HCT116 (cell line): ENCODE measurements around the gene LRP4. TPM values are rescaled to one million over a fixed set of nuclear protein-coding genes. Genes with fewer than 3 reads are reported as not detected.

Experiments
- ATAC-seq: fragments of 200-7000 bp; cut with Tn5 transposase; 2 replicates; pipeline ENCODE4 v1.9.1; 2020; ENCODE audit warnings: mild to moderate bottlenecking, moderate library complexity
- BruUV-seq: library from RNA; stranded (reverse); fragments of 400-500 nt; replicated peaks from 2 replicates; lab custom pipeline; 2021; lab: Mats Ljungman, UMichigan
- CTCF ChIA-PET: fragments of 300-600 bp; sonication (Branson Sonifier 250); formaldehyde crosslinking; loops from one replicate; lab custom pipeline; 2021; ENCODE audit warnings: antibody characterized with exemption; lab: Charles Lee
- POLR2A ChIA-PET: fragments of 300-600, 350-600 bp; sonication (Branson Sonifier 250); formaldehyde crosslinking; loops from one replicate; lab custom pipeline; 2021; ENCODE audit warnings: antibody characterized with exemption; lab: Charles Lee
- RAD21 ChIA-PET, 2 experiments: fragments of 300-600 bp; sonication (Branson Sonifier 250); formaldehyde crosslinking; loops; one replicate each; lab custom pipeline; 2023; ENCODE audit warnings: low total read pairs in 2 of 2; ENCODE audit not compliant: uncharacterized antibody in 2 of 2, unreplicated experiment in 2 of 2, low non-redundant PET in 1 of 2; lab: Charles Lee
- DNase-seq: peaks from one replicate; pipeline ENCODE4 v3.0.0-alpha.2; 2010; ENCODE audit warnings: low read depth, low spot score
- H2AFZ ChIP-seq: fragments of 200-600 bp; shearing (Covaris generic), sonication (generic); 2 replicates; pipeline ENCODE4 v1.6.1; 2017; ENCODE audit warnings: low read depth, mixed run types, mixed read lengths, antibody characterized with exemption, low read length; ENCODE audit not compliant: poor library complexity, severe bottlenecking
- H3K27ac ChIP-seq: 2 replicates; pipeline ENCODE4 v1.5.1; 2012; ENCODE audit warnings: low read depth, low read length
- H3K27me3 ChIP-seq: fragments of 200-600 bp; sonication (generic); 2 replicates; pipeline ENCODE4 v1.6.1; 2016; ENCODE audit warnings: mixed run types, low read length, mixed read lengths; ENCODE audit not compliant: insufficient read depth
- H3K36me3 ChIP-seq, 2 experiments: fragments of 200-500 bp in 1 of 2; fragments of 200-600 bp in 1 of 2; sonication (Bioruptor generic) in 1 of 2; sonication (generic) in 1 of 2; 2 replicates each; pipeline versions ENCODE4 v1.5.1 to v1.6.1; 2014 to 2016; ENCODE audit warnings: low read length in 2 of 2, inconsistent platforms in 1 of 2, mixed read lengths in 1 of 2, mixed run types in 1 of 2; ENCODE audit not compliant: insufficient read depth in 2 of 2, control insufficient read depth in 1 of 2
- H3K4me1 ChIP-seq, 2 experiments: fragments of 200-600 bp in 1 of 2; sonication (generic) in 1 of 2; 2 replicates each; pipeline versions ENCODE4 v1.5.1 to v1.6.1; 2012 to 2017; ENCODE audit warnings: low read length in 2 of 2, inconsistent platforms in 1 of 2, mild to moderate bottlenecking in 1 of 2, mixed read lengths in 1 of 2, mixed run types in 1 of 2, moderate library complexity in 1 of 2; ENCODE audit not compliant: insufficient read depth in 2 of 2, control insufficient read depth in 1 of 2
- H3K4me2 ChIP-seq: fragments of 200-600 bp; sonication (generic); 2 replicates; pipeline ENCODE4 v1.6.1; 2017; ENCODE audit warnings: mixed run types, low read length, mixed read lengths
- H3K4me3 ChIP-seq, 2 experiments: fragments of 200-600 bp in 1 of 2; sonication (generic) in 1 of 2; replicated peaks in 1 of 2; 2 replicates each; pipeline ENCODE4 v1.5.1; 2011 to 2016; ENCODE audit warnings: low read length in 2 of 2, control low read depth in 1 of 2, low read depth in 1 of 2, mild to moderate bottlenecking in 1 of 2, mixed read lengths in 1 of 2, mixed run types in 1 of 2
- H3K79me2 ChIP-seq: fragments of 200-600 bp; sonication (generic); 2 replicates; pipeline ENCODE4 v1.6.1; 2017; ENCODE audit warnings: mild to moderate bottlenecking, mixed run types, low read length, moderate library complexity, mixed read lengths; ENCODE audit not compliant: insufficient read depth
- H3K9ac ChIP-seq: fragments of 200-600 bp; sonication (generic); 2 replicates; pipeline ENCODE4 v1.6.1; 2016; ENCODE audit warnings: low read length, mixed read lengths
- H3K9me2 ChIP-seq: fragments of 200-600 bp; sonication (generic), shearing (Covaris generic); 2 replicates; pipeline ENCODE4 v1.6.1; 2017; ENCODE audit warnings: mixed run types, mild to moderate bottlenecking, moderate library complexity; ENCODE audit not compliant: insufficient read depth
- H3K9me3 ChIP-seq, 2 experiments: fragments of 200-500 bp in 1 of 2; fragments of 200-600 bp in 1 of 2; sonication (Bioruptor generic) in 1 of 2; sonication (generic) in 1 of 2; 2 replicates each; pipeline ENCODE4 v1.6.1; 2014 to 2017; ENCODE audit warnings: low read length in 2 of 2, mixed read lengths in 2 of 2, inconsistent platforms in 1 of 2, low read depth in 1 of 2, mild to moderate bottlenecking in 1 of 2, mixed run types in 1 of 2, moderate library complexity in 1 of 2; ENCODE audit not compliant: control insufficient read depth in 1 of 2, insufficient read depth in 1 of 2
- H4K20me1 ChIP-seq: fragments of 200-600 bp; sonication (generic), shearing (Covaris generic); 2 replicates; pipeline ENCODE4 v1.6.1; 2017; ENCODE audit warnings: mixed run types, mild to moderate bottlenecking, moderate library complexity; ENCODE audit not compliant: insufficient read depth
- CBX3 ChIP-seq: IDR thresholded peaks from 2 replicates; pipeline ENCODE4 v1.6.1; 2012; ENCODE audit warnings: low read depth
- CEBPB ChIP-seq: IDR thresholded peaks from 2 replicates; pipeline ENCODE4 v1.6.1; 2012; ENCODE audit warnings: low read depth
- EGR1 ChIP-seq: IDR thresholded peaks from 2 replicates; pipeline ENCODE4 v1.6.1; 2012; ENCODE audit warnings: low read depth
- ELF1 ChIP-seq: IDR thresholded peaks from 2 replicates; pipeline ENCODE4 v1.6.1; 2012; ENCODE audit warnings: low read depth, borderline replicate concordance
- EZH2 ChIP-seq: fragments of 200-600 bp; sonication (generic); IDR thresholded peaks from 2 replicates; pipeline ENCODE4 v1.6.1; 2017; ENCODE audit warnings: antibody characterized with exemption, mixed run types
- FOSL1 ChIP-seq: IDR thresholded peaks from 2 replicates; pipeline ENCODE4 v1.6.1; 2012; ENCODE audit warnings: low read depth
- MAX ChIP-seq: IDR thresholded peaks from 2 replicates; pipeline ENCODE4 v1.6.1; 2012
- RAD21 ChIP-seq: IDR thresholded peaks from 2 replicates; pipeline ENCODE4 v1.6.1; 2012; ENCODE audit warnings: low read depth, mild to moderate bottlenecking
- REST ChIP-seq: IDR thresholded peaks from 2 replicates; pipeline ENCODE4 v1.6.1; 2012; ENCODE audit warnings: low read depth
- SIN3A ChIP-seq: IDR thresholded peaks from 2 replicates; pipeline ENCODE4 v1.6.1; 2012; ENCODE audit warnings: low read depth
- SP1 ChIP-seq: IDR thresholded peaks from 2 replicates; pipeline ENCODE4 v1.6.1; 2012; ENCODE audit warnings: low read depth
- SRF ChIP-seq: IDR thresholded peaks from 2 replicates; pipeline ENCODE4 v1.6.1; 2012; ENCODE audit warnings: low read depth
- YY1 ChIP-seq: IDR thresholded peaks from 2 replicates; pipeline ENCODE4 v1.6.1; 2011; ENCODE audit warnings: low read length, low read depth, moderate library complexity, mild to moderate bottlenecking; ENCODE audit not compliant: insufficient replicate concordance; ENCODE audit errors: extremely low read depth
- ZFX ChIP-seq: fragments of 450-650 bp; IDR thresholded peaks from 2 replicates; pipeline ENCODE4 v1.6.1; 2017
- ZNF274 ChIP-seq: fragments of 200-500 bp; sonication (Bioruptor generic); IDR thresholded peaks from 2 replicates; pipeline ENCODE4 v1.6.1; 2014; ENCODE audit warnings: mild to moderate bottlenecking, low read depth, low read length, inconsistent platforms
- intact Hi-C: fragments of 100-400 bp; cut with micrococcal nuclease; formaldehyde crosslinking; loops from 2 replicates; pipeline ENCODE4 v1.10.0; 2022
- total RNA-seq: library from RNA; stranded (reverse); gene quantifications from one replicate; pipeline ENCODE4 v1.2.1, GENCODE V29; 2021; ENCODE audit not compliant: unreplicated experiment
- TF ChIP-seq, protein P1 (sequence below), 3 experiments: fragments of 200-600 bp in 1 of 3; sonication (generic) in 1 of 3; IDR thresholded peaks in 2 of 3; conservative IDR thresholded peaks in 1 of 3; 2 replicates each; pipeline ENCODE4 v1.5.1; 2012 to 2017; ENCODE audit warnings: low read depth in 2 of 3, low read length in 2 of 3, antibody characterized with exemption in 1 of 3, borderline replicate concordance in 1 of 3, control low read depth in 1 of 3, mild to moderate bottlenecking in 1 of 3, mixed read lengths in 1 of 3, mixed run types in 1 of 3, moderate library complexity in 1 of 3; ENCODE audit not compliant: insufficient read depth in 1 of 3
- TF ChIP-seq, protein P2 (sequence below): IDR thresholded peaks from 2 replicates; pipeline ENCODE4 v1.6.1; 2011; ENCODE audit warnings: mild to moderate bottlenecking, low read length, moderate library complexity; ENCODE audit not compliant: insufficient replicate concordance; ENCODE audit errors: extremely low read depth

LRP4 gene
- total RNA-seq, 1 experiment from 2014 or later = 7.4 TPM

DNA sequence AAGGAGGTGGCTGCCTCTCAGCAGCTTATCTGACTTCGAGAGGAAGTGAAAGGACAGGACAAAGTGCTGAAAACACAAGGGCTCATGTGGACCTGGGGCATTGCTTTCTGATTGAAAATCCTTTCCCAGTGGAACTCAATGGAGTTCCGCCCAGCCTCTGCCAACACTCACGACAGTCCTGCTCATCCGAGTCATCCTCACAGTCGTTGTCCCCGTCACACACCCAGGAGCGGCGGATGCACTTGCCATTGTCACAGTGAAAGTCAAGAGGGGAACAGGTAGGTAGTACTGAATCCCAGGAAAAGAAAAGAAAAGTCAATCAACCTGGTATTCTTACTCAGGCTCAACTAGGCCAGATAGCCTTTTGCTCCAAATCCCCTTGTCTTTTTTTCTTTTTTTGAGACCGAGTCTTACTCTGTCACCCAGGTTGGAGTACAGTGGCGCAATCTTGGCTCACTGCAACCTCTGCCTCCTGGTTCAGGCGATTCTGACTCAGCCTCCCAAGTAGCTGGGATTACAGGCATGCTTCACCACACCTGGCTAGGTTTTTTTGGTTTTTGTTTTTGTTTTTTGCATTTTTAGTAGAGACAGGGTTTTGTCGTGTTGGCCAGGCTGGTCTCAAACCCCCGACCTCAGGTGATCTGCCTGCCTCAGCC, 18.1 kb downstream of the LRP4 start:
- Histone ChIP-seq H3K4me2 (no peak overlapping the region), H3K79me2 (no peaks in the 10 kb centered on the region), H3K27me3 (no peaks in the 10 kb centered on the region), H4K20me1 (no peaks in the 10 kb centered on the region), H3K4me1 (peaks cover 0 to 2% of the 10 kb centered on the region in 2 experiments; a peak in 2 of 4 replicates), H2AFZ (no peak overlapping the region), H3K9me3 (no peaks in the 10 kb centered on the region), H3K36me3 (no peaks in the 10 kb centered on the region), H3K9ac (no peak overlapping the region), H3K27ac (no peak overlapping the region), H3K9me2 (no peaks in the 10 kb centered on the region), H3K4me3 (no peak overlapping the region)
- ChIA-PET RAD21 (no interaction called here), CTCF (interaction anchor here (0.7 kb wide), 1 partner anchor 13 kb away, joined by 3 read pairs; no protein-coding TSS in a partner anchor), POLR2A (no interaction called here)
- BruUV-seq = no TSS peak
- intact Hi-C loops = no loop called here
- ATAC-seq (no peak), DNase-seq (no peak)
- TF ChIP-seq CBX3 (no peak), ELF1 (no peak), CEBPB (no peak), EGR1 (no peak), EZH2 (no peak), SRF (no peak), SIN3A (no peak), ZNF274 (no peak), MAX (no peak), SP1 (no peak), FOSL1 (no peak), YY1 (no peak), RAD21 (no peak), REST (no peak), ZFX (no peak)
- TF ChIP-seq, protein P1, sequence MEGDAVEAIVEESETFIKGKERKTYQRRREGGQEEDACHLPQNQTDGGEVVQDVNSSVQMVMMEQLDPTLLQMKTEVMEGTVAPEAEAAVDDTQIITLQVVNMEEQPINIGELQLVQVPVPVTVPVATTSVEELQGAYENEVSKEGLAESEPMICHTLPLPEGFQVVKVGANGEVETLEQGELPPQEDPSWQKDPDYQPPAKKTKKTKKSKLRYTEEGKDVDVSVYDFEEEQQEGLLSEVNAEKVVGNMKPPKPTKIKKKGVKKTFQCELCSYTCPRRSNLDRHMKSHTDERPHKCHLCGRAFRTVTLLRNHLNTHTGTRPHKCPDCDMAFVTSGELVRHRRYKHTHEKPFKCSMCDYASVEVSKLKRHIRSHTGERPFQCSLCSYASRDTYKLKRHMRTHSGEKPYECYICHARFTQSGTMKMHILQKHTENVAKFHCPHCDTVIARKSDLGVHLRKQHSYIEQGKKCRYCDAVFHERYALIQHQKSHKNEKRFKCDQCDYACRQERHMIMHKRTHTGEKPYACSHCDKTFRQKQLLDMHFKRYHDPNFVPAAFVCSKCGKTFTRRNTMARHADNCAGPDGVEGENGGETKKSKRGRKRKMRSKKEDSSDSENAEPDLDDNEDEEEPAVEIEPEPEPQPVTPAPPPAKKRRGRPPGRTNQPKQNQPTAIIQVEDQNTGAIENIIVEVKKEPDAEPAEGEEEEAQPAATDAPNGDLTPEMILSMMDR (IDR thresholded peaks at IDR 0.05 in 2 of 3, conservative IDR thresholded peaks at IDR 0.05 in 1 of 3; ENCODE audit: borderline replicate concordance in 1 of 3, insufficient read depth in 1 of 3, low read depth in 2 of 3, low read length in 2 of 3) = no peak
- TF ChIP-seq, protein P2, sequence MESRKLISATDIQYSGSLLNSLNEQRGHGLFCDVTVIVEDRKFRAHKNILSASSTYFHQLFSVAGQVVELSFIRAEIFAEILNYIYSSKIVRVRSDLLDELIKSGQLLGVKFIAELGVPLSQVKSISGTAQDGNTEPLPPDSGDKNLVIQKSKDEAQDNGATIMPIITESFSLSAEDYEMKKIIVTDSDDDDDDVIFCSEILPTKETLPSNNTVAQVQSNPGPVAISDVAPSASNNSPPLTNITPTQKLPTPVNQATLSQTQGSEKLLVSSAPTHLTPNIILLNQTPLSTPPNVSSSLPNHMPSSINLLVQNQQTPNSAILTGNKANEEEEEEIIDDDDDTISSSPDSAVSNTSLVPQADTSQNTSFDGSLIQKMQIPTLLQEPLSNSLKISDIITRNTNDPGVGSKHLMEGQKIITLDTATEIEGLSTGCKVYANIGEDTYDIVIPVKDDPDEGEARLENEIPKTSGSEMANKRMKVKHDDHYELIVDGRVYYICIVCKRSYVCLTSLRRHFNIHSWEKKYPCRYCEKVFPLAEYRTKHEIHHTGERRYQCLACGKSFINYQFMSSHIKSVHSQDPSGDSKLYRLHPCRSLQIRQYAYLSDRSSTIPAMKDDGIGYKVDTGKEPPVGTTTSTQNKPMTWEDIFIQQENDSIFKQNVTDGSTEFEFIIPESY = no peak
